ENCODE measurements around the gene NARS2.

DNA sequence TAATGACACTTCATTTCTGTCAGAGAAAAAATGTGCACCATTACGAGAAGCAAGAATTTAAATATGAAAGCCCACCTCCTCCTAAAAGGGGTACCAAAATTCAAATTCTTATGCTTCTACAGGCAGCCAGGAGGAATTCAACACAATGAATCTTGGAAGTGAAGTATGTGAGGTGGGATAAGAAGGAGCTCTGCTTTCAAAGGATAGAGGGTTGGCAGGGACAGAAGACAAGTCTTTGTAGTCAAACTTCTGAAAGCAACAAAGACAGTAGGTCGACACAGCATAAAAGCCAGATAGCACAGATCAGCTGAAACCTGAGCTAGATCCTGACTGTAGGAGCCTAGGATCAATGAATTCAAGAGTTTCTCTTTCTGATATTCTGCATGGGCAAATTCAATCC lies 17.4 kb downstream of the NARS2 start:
- no peak for TF ChIP-seq POLR2A (IDR thresholded peaks at IDR 0.05)
- TF ChIP-seq, protein P1, sequence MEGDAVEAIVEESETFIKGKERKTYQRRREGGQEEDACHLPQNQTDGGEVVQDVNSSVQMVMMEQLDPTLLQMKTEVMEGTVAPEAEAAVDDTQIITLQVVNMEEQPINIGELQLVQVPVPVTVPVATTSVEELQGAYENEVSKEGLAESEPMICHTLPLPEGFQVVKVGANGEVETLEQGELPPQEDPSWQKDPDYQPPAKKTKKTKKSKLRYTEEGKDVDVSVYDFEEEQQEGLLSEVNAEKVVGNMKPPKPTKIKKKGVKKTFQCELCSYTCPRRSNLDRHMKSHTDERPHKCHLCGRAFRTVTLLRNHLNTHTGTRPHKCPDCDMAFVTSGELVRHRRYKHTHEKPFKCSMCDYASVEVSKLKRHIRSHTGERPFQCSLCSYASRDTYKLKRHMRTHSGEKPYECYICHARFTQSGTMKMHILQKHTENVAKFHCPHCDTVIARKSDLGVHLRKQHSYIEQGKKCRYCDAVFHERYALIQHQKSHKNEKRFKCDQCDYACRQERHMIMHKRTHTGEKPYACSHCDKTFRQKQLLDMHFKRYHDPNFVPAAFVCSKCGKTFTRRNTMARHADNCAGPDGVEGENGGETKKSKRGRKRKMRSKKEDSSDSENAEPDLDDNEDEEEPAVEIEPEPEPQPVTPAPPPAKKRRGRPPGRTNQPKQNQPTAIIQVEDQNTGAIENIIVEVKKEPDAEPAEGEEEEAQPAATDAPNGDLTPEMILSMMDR (IDR thresholded peaks at IDR 0.05): no peak
